Measurements from ENCODE around the gene RXRB.

DNA sequence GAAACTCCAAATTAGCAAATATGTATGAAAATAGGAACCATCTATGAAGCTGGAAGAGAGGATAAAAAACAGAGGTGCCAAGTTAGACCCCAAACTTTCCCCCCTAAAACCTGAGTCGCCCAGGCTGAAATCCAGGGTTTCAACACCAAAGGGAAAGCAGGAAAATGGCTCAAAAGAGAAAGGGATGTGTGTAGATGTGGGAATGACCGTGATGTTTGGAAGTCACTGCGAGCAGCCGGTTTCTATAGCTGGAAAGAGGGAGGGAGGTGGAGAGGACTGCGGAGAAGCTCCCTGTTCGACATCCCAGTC lies 12.3 kb upstream of the RXRB start:
- TF ChIP-seq, protein P1, sequence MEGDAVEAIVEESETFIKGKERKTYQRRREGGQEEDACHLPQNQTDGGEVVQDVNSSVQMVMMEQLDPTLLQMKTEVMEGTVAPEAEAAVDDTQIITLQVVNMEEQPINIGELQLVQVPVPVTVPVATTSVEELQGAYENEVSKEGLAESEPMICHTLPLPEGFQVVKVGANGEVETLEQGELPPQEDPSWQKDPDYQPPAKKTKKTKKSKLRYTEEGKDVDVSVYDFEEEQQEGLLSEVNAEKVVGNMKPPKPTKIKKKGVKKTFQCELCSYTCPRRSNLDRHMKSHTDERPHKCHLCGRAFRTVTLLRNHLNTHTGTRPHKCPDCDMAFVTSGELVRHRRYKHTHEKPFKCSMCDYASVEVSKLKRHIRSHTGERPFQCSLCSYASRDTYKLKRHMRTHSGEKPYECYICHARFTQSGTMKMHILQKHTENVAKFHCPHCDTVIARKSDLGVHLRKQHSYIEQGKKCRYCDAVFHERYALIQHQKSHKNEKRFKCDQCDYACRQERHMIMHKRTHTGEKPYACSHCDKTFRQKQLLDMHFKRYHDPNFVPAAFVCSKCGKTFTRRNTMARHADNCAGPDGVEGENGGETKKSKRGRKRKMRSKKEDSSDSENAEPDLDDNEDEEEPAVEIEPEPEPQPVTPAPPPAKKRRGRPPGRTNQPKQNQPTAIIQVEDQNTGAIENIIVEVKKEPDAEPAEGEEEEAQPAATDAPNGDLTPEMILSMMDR (IDR thresholded peaks at IDR 0.05; ENCODE audit: low read depth, low read length, poor library complexity, severe bottlenecking), result no peak
- TF ChIP-seq EZH2phosphoT487 (IDR thresholded peaks at IDR 0.05; ENCODE audit: borderline replicate concordance, low read length), result no peak
